ENCODE results near the gene HIVEP3. TPM values are rescaled to one million over a fixed set of nuclear protein-coding genes. Genes with fewer than 3 reads are reported as not detected.
"Not testable (repeated sequence)": the region's sequence is repeated elsewhere in the genome, so short reads cannot be mapped to it uniquely, and the experiment has no call there.

The HIVEP3 gene
- total RNA-seq, 1 donor from 2014 or later: 2.9 TPM

DNA sequence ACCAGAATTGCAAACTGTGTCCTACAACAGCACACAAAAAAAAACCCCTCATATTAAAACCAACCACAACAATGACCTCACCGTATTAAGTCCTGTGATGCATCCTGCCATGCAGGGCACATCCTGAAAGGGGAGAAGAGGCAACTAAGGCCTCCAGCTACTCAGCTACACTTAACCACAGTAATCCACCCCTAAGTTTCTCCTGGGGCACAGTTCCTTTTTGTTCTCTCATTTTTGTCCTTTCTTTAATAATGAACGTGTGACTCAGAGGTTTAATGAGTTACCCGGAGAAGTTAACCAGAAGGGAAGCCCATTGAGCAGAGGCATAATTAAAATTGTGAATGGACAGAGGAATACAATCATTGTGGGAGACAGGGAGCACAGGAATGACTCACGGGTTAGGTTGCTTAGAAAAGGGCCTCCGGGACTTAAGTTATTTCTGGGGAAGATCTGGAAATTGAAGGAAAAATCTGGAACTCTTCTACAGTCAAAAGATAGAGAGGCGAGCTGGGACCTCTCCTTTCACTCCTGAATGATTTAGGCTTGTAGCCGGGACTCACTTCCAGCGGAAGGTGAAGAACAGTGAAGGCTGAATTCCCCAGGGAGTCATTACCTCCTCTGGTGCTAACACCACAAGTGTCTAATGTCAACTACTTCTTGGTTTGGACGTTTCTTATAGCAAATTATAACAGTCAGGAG is 36.9 kb upstream of the HIVEP3 start:
- Histone ChIP-seq H3K36me3 (no peaks in the 10 kb centered on the region), H3K27me3 (no peaks in the 10 kb centered on the region), H3K4me3 (no peak overlapping the region), H3K27ac (no peak overlapping the region), H3K4me1 (no peaks in the 10 kb centered on the region), H3K9me3 (no peaks in the 10 kb centered on the region)
- no peak for DNase-seq (ENCODE audit: extremely low spot score in 2 of 2)
- intact Hi-C loops (cut with DNase I): no loop called here
- TF ChIP-seq POLR2A (IDR thresholded peaks at IDR 0.05): no peak

DNA sequence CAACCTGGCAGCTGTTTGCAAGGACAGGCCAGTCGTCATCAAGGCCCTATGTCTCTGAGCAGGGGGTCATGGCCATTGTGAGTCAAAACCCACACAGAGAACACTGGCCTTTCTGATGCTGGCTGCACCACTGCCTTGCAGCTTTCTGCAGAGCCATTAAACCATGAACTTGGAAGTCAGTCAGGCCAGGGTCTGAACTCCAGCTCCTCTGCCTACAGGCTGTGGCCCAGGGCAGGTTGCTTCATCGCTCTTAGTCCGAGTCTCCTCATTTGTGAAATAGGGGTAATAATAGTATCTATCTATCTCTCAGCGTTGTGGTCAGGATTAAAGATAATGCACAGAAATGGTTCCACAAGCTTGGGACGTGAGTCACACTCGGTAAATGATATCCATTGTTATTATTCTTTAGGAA is 35.8 kb upstream of the HIVEP3 start:
- Histone ChIP-seq H3K4me3 (no peak overlapping the region), H3K36me3 (no peaks in the 10 kb centered on the region), H3K27ac (no peak overlapping the region), H3K9me3 (no peaks in the 10 kb centered on the region), H3K4me1 (no peaks in the 10 kb centered on the region), H3K27me3 (no peaks in the 10 kb centered on the region)
- DNase-seq (ENCODE audit: extremely low spot score in 2 of 2): no peak
- TF ChIP-seq POLR2AphosphoS5 (IDR thresholded peaks at IDR 0.05; ENCODE audit: insufficient read depth in 1 of 2, low read depth in 1 of 2): no peak
- no peak for TF ChIP-seq POLR2A (IDR thresholded peaks at IDR 0.05)
- TF ChIP-seq, protein P1, sequence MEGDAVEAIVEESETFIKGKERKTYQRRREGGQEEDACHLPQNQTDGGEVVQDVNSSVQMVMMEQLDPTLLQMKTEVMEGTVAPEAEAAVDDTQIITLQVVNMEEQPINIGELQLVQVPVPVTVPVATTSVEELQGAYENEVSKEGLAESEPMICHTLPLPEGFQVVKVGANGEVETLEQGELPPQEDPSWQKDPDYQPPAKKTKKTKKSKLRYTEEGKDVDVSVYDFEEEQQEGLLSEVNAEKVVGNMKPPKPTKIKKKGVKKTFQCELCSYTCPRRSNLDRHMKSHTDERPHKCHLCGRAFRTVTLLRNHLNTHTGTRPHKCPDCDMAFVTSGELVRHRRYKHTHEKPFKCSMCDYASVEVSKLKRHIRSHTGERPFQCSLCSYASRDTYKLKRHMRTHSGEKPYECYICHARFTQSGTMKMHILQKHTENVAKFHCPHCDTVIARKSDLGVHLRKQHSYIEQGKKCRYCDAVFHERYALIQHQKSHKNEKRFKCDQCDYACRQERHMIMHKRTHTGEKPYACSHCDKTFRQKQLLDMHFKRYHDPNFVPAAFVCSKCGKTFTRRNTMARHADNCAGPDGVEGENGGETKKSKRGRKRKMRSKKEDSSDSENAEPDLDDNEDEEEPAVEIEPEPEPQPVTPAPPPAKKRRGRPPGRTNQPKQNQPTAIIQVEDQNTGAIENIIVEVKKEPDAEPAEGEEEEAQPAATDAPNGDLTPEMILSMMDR (IDR thresholded peaks at IDR 0.05): no peak
- intact Hi-C loops (cut with DNase I): no loop called here

DNA sequence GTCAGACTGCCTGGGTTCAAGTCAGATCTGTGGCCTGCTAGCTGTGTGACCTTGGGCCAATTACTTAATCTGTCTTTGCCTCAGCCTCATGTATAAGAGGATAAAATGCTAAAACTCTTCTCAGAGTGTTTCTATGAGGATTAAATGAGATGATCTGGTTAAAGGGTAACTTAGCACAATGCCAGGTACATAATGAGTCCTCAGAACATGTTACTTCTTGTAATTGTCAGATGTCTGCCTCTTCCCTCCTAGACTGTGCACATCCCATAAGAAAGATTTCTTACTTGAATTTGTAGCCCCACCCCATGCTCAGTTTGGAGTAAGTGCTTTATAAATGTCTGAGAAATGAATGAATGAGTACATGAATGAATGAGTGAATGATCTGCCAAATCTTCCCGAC is 34.6 kb upstream of the HIVEP3 start:
- Histone ChIP-seq H3K4me3 (no peak overlapping the region), H3K27me3 (no peaks in the 10 kb centered on the region), H3K4me1 (no peaks in the 10 kb centered on the region), H3K36me3 (no peaks in the 10 kb centered on the region), H3K9me3 (no peaks in the 10 kb centered on the region), H3K27ac (no peak overlapping the region)
- intact Hi-C loops (cut with DNase I): no loop called here
- TF ChIP-seq POLR2A (IDR thresholded peaks at IDR 0.05): no peak
- TF ChIP-seq POLR2AphosphoS5 (IDR thresholded peaks at IDR 0.05; ENCODE audit: insufficient read depth in 1 of 2, low read depth in 1 of 2): no peak
- TF ChIP-seq, protein P1 (IDR thresholded peaks at IDR 0.05): no peak
- DNase-seq (ENCODE audit: extremely low spot score in 2 of 2): no peak

DNA sequence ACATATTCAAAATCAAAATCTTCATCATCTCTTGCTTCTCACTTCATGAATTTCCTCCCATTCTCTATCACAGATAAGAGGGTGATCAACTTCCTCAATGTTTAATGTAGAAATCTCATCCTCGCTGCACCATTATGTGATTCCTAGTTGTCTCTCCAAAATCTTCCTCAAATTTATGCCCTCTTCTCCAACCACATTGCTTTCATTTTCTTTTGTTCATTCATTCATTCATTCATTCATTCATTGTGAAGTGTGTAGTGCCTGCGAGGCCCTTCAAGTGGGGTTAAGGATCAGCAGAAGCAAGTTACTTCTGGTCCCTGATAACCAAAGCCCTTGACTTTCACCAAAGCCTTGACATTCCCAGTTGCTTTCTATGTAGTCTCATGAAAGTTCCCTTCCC is 33.5 kb upstream of the HIVEP3 start:
- no peaks in the 10 kb centered on the region for H3K27me3 ChIP-seq
- intact Hi-C loops (cut with DNase I): no loop called here
- H3K4me1 ChIP-seq: no peaks in the 10 kb centered on the region
- DNase-seq (ENCODE audit: extremely low spot score in 2 of 2): no peak
- TF ChIP-seq POLR2A (IDR thresholded peaks at IDR 0.05): no peak
- no peak for TF ChIP-seq POLR2AphosphoS5 (IDR thresholded peaks at IDR 0.05; ENCODE audit: insufficient read depth in 1 of 2, low read depth in 1 of 2)
- TF ChIP-seq, protein P1 (IDR thresholded peaks at IDR 0.05): no peak
- H3K27ac ChIP-seq: no peak overlapping the region
- no peaks in the 10 kb centered on the region for H3K36me3 ChIP-seq
- no peak overlapping the region for H3K4me3 ChIP-seq
- no peaks in the 10 kb centered on the region for H3K9me3 ChIP-seq

DNA sequence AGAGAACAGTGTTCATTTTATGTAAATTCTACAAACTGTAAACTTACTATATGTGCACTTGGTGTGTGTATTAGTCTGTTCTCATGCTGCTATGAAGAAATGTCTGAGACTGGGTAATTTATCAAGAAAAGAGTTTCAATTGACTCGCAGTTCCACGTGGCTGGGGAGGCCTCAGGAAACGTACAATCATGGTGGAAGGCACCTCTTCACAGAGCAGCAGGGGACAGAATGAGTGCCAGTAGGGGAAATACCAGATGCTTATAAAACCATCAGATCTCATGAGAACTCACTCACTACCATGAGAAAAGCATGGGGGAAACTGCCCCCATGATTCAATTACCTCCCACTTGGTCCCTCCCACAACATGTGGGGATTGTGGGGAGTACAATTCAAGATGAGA is 32.8 kb upstream of the HIVEP3 start:
- H3K9me3 ChIP-seq; intact Hi-C loops (cut with DNase I); H3K27ac ChIP-seq; H3K4me3 ChIP-seq; H3K36me3 ChIP-seq; H3K27me3 ChIP-seq; DNase-seq (ENCODE audit: extremely low spot score in 2 of 2); H3K4me1 ChIP-seq: not testable (repeated sequence)

DNA sequence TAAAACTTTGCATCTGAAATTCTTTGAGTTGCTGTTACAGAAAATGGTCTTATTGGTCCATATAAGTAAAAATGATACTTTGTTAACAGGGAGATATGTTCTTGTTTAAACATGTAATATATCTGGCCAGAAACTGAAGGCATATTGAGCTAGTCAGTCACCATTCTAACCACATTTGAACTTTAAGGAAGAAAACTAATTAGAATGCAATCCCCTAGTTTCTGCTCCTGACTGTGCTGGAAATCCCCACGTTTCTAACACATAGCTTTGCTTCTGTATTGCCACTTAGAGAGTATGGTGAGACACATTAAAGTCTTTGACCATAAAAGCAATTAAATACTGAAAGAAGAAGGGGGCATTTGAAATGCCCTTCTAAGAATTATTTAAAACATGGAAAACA is 32.1 kb upstream of the HIVEP3 start:
- H3K36me3 ChIP-seq: no peaks in the 10 kb centered on the region
- no peaks in the 10 kb centered on the region for H3K27me3 ChIP-seq
- H3K27ac ChIP-seq: no peak overlapping the region
- H3K9me3 ChIP-seq: no peaks in the 10 kb centered on the region
- no peaks in the 10 kb centered on the region for H3K4me1 ChIP-seq
- no peak for DNase-seq (ENCODE audit: extremely low spot score in 2 of 2)
- TF ChIP-seq POLR2A (IDR thresholded peaks at IDR 0.05) (no peak), POLR2AphosphoS5 (IDR thresholded peaks at IDR 0.05; ENCODE audit: insufficient read depth in 1 of 2, low read depth in 1 of 2) (no peak)
- TF ChIP-seq, protein P1 (IDR thresholded peaks at IDR 0.05): no peak
- intact Hi-C loops (cut with DNase I): no loop called here
- H3K4me3 ChIP-seq: no peak overlapping the region

DNA sequence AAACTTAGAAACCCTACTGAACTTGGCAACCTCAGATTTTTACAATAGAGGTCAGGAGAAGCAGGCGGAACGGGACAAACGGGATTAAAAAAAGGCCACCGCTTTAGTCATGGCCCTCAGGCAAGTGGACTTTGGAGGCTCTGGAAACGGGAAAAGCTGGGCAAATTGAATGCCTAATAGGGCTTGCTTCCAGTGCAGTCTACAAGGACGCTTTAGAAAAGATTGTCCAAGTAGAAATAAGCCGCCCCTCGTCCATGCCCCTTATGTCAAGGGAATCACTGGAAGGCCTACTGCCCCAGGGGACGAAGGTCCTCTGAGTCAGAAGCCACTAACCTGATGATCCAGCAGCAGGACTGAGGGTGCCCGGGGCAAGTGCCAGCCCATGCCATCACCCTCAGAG is 27.2 kb upstream of the HIVEP3 start:
- H3K4me3 ChIP-seq; H3K9me3 ChIP-seq; DNase-seq (ENCODE audit: extremely low spot score in 2 of 2); H3K36me3 ChIP-seq; H3K4me1 ChIP-seq; H3K27ac ChIP-seq; intact Hi-C loops (cut with DNase I); H3K27me3 ChIP-seq: not testable (repeated sequence)
